Loucy (cell line): Measurements from ENCODE around the gene NHSL2.

Experiments
- CTCF ChIP-seq: fragments of 200-600 bp; sonication (generic); conservative IDR thresholded peaks from 2 replicates; pipeline ENCODE4 v1.5.1; 2014; ENCODE audit warnings: mild to moderate bottlenecking, antibody characterized with exemption, low read length
- EZH2phosphoT487 ChIP-seq: fragments of 200-600 bp; IDR thresholded peaks from 2 replicates; pipeline ENCODE4 v1.6.1; 2018; ENCODE audit warnings: antibody characterized with exemption, mild to moderate bottlenecking, moderate library complexity, borderline replicate concordance

- no peak for TF ChIP-seq CTCF
- TF ChIP-seq EZH2phosphoT487: no peak
Observed at GRCh38 chrX:72016881-72017783, 106.5 kb downstream of the NHSL2 start.
